Activated naive CD4-positive, alpha-beta T cell treated with anti-CD3 and anti-CD28 coated beads, Interleukin-2, amount 50 U/mL, for 16 hours (primary cell): ENCODE data around the gene IL4R.
"Not testable (repeated sequence)": the region's sequence is repeated elsewhere in the genome, so short reads cannot be mapped to it uniquely, and the experiment has no call there.

Experiments used
- DNase-seq: peaks from one replicate; pipeline ENCODE4 v3.0.0-alpha.2; 2020

The IL4R gene

GRCh38 chr16:27316038-27316680 lies 2.4 kb downstream of the IL4R start:
- DNase-seq, result no peak

GRCh38 chr16:27317320-27317719 lies 3.5 kb downstream of the IL4R start:
- DNase-seq, result no peak

- DNase-seq, result peak; percentile 61
Observed at GRCh38 chr16:27317738-27318391, 4.1 kb downstream of the IL4R start.

GRCh38 chr16:27318392-27319256 lies 4.8 kb downstream of the IL4R start:
- DNase-seq, result peak; percentile 62

- DNase-seq, result no peak
Observed at GRCh38 chr16:27319257-27319965, 5.6 kb downstream of the IL4R start.

- no peak for DNase-seq
Observed at GRCh38 chr16:27320261-27321012, 6.7 kb downstream of the IL4R start.

- DNase-seq, result no peak
Observed at GRCh38 chr16:27321013-27321915, 7.5 kb downstream of the IL4R start.

GRCh38 chr16:27322858-27323780 lies 9.3 kb downstream of the IL4R start:
- DNase-seq, result no peak

- DNase-seq, result no peak
Observed at GRCh38 chr16:27323781-27324561, 10.2 kb downstream of the IL4R start.

- DNase-seq, result no peak
Observed at GRCh38 chr16:27324851-27325301, 11.1 kb downstream of the IL4R start.

- DNase-seq, result no peak
Observed at GRCh38 chr16:27325736-27326135, 12.0 kb downstream of the IL4R start.

GRCh38 chr16:27326251-27326650 lies 12.5 kb downstream of the IL4R start:
- DNase-seq, result no peak

- DNase-seq, result peak; percentile 33
Observed at GRCh38 chr16:27326738-27327585, 13.2 kb downstream of the IL4R start.

GRCh38 chr16:27327586-27327915 lies 13.8 kb downstream of the IL4R start:
- no peak for DNase-seq

- no peak for DNase-seq
Observed at GRCh38 chr16:27328937-27329336, 15.2 kb downstream of the IL4R start.

- DNase-seq, result not testable (repeated sequence)
Observed at GRCh38 chr16:27329376-27330079, 15.8 kb downstream of the IL4R start.

- no peak for DNase-seq
Observed at GRCh38 chr16:27330542-27330941, 16.8 kb downstream of the IL4R start.

GRCh38 chr16:27332105-27332504 lies 18.3 kb downstream of the IL4R start:
- no peak for DNase-seq
